ENCODE data around the gene GAB1. TPM values are rescaled to one million over a fixed set of nuclear protein-coding genes. Genes with fewer than 3 reads are reported as not detected.

Gene GAB1
- total RNA-seq = 16.5 and 20.2 TPM in 2 replicates

GRCh38 chr4:143336781-143337599 is at the start of gene GAB1:
Gene GAB1, plus strand, starts transcription at chr4:143336876. Its CDS starts 313 bp downstream, at chr4:143337189.

GRCh38 chr4:143513314-143514168 is 176.9 kb downstream of the GAB1 start, which contains the start of gene SMARCA5:
Gene SMARCA5, plus strand, starts transcription at chr4:143513702. Its CDS starts 223 bp downstream, at chr4:143513925.

Other genes starting within 250 kb of the GAB1 start
- 13.7 and 14.2 TPM in 2 replicates for gene USP38, start 152.0 kb upstream of the GAB1 start, total RNA-seq
- 18.6 and 23.6 TPM in 2 replicates for gene SMARCA5, start 176.8 kb downstream of the GAB1 start, total RNA-seq